ENCODE data around the gene ARL1.
"Not testable (repeated sequence)": the region's sequence is repeated elsewhere in the genome, so short reads cannot be mapped to it uniquely, and the experiment has no call there.

The ARL1 gene

GRCh38 chr12:101407436-101408345, at the start of gene ARL1:
ARL1 (minus strand) TSS chr12:101407772; CDS start chr12:101407645, 127 bp downstream.
- DNase-seq (ENCODE audit: low spot score) = peak; percentile 77

- peak; percentile 13 for DNase-seq (ENCODE audit: low spot score)
Measured at GRCh38 chr12:101455685-101456084, 48.1 kb upstream of the ARL1 start.

DNA sequence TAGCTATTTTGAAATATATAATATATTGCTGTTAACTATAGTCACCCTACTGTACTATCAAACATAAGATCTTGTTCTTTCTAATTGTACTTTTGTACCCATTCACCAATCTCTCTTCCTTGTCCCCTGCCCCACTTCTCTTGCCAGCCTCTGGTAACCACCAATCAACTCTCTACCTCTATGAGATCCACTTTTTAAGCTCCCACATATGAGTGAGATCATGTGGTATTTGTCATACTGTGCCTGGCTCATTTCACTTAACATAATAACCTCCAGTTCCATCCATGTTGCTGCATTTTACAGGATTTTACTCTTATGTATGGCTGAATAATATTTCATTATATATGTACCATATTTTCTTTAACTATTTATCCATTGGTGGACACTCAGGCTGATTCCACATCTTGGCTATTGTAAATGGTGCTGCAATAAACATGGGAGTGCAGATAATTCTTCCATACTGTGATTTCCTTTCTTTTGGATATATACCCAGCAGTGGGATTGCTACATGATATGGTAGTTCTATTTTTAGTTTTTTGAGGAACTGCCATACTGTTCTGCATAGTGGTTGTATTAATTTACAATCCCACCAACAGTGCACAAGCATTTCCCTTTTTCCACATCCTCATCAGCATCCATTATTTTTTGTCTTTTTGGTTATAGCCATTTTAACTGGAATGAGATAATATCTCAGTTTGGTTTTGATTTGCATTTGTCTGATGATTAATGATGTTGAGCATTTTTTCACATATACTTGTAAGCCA, 34.1 kb upstream of the ARL1 start:
- no peak for DNase-seq (ENCODE audit: low spot score)

- DNase-seq (ENCODE audit: low spot score) = no peak
Measured at GRCh38 chr12:101439236-101439635, 31.7 kb upstream of the ARL1 start.

- no peak for DNase-seq (ENCODE audit: low spot score)
Measured at GRCh38 chr12:101436136-101436535, 28.6 kb upstream of the ARL1 start.

DNA sequence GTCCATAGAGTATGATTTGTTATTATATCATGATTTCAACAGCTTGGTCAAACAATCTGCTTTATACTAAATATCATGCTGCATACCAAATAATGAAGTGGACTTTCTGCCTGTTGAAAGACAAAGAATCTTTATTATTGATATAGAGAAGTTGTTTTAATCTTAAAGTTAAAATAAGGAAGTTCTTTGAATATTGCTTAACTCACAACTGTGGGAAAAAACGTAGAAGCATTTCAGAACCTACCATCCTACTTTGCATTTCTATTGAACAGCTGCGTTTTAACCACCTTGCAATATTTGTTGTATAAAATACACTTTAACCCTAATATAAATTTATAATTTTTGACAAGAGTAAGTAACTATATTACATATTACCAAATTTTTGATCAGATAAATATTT, 22.9 kb upstream of the ARL1 start:
- DNase-seq (ENCODE audit: low spot score) = no peak

GRCh38 chr12:101424620-101425019, 17.0 kb upstream of the ARL1 start:
- DNase-seq (ENCODE audit: low spot score) = no peak

GRCh38 chr12:101422066-101422465, 14.5 kb upstream of the ARL1 start:
- DNase-seq (ENCODE audit: low spot score) = not testable (repeated sequence)

DNA sequence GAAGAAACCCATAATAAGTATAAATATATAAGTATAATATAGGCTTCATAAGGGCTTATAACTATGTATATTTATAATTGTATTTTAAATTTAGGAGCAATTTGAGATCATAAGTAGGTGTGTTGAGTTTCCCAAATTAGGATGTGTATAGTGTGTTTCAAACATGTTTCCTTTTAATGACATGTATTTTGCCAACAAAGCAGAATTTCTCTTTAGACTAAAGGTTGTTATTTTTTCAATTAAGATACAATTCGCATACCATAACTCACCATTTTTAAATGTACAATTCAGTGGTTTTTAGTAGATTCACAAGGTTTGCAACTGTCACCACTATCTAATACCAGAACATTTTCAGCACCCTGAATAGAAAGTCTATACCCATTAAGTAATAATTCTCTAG, 7.7 kb upstream of the ARL1 start:
- DNase-seq (ENCODE audit: low spot score) = no peak

- DNase-seq (ENCODE audit: low spot score) = peak; percentile 43
Measured at GRCh38 chr12:101414533-101415119, 7.1 kb upstream of the ARL1 start.

DNA sequence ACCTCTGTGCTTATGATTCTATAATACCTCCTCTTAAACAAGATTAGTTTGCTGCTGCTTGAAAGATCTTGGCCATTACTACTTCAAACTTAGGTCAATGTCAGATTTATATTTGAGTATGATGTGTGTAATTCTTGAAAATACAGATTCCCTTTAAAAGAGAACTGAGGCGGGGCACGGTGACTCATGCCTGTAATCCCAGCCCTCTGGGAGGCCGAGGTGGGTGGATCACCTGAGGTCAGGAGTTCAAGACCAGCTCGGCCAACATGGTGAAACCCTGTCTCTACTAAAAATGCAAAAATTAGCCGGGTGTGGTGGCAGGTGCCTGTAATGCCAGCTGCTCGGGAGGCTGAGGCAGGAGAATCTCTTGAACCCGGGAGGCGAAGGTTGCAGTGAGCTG, 2.6 kb upstream of the ARL1 start:
- not testable (repeated sequence) for DNase-seq (ENCODE audit: low spot score)

DNA sequence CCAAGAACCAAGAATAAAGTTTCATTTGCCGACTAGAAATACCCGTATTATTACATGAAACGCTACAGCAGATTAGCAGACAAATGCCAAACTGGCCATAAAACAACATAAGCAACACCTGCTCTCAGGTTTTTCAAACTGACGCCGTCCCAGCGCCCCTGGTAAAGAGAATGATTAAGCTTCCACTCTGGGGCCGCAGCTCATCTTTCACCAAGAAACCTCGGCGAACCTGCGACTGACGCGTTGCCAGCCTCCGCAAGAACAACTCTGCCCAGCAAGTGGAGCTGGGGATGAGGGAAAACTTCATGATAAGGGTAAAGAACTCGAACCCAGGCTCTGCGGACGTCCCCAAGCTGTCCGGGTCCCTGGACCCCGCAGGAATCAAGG, 530 bp downstream of the ARL1 start:
- peak; percentile 12 for DNase-seq (ENCODE audit: low spot score)

- DNase-seq (ENCODE audit: low spot score) = not testable (repeated sequence)
Measured at GRCh38 chr12:101391181-101391580, 16.4 kb downstream of the ARL1 start.

- no peak for DNase-seq (ENCODE audit: low spot score)
Measured at GRCh38 chr12:101379149-101379548, 28.4 kb downstream of the ARL1 start.

DNA sequence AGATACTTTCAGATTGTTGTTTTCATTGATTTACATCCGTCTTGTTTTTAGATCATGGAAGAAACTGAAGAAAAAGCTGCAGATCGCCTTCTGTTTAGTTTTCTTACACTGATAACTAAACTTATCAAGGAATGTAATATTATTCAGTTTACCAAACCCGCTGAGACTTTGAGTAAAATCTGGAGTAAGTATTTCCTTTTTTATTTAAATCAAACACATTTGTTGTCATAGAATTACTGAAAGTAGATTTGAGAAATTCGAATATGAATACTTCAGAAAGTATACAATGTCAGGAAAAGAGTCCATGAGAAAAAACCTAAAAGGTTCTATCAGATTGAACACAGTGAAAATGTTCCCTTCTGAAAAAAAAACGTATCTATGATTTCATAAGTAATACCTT, 32.0 kb downstream of the ARL1 start:
- no peak for DNase-seq (ENCODE audit: low spot score)

DNA sequence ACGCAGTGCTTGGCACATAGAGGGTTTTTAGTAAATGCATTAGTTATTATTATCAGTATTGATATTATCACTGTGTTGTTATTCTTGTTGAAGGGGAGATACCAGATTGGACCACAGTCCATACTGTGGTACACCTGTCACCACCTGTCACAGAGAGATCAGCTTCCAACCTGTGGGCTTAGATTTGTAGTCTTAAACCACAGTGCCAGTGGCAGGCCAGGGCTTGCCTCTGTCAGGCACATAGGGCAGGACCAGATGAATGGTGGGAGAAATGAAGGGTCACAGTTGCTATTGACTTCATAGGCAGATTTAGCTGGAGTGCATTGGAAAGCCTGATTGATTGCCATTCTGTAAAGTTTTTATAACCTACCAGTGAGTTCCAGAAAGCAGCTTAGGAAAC, 35.1 kb downstream of the ARL1 start:
- no peak for DNase-seq (ENCODE audit: low spot score)

- no peak for DNase-seq (ENCODE audit: low spot score)
Measured at GRCh38 chr12:101368016-101368415, 39.6 kb downstream of the ARL1 start.

DNA sequence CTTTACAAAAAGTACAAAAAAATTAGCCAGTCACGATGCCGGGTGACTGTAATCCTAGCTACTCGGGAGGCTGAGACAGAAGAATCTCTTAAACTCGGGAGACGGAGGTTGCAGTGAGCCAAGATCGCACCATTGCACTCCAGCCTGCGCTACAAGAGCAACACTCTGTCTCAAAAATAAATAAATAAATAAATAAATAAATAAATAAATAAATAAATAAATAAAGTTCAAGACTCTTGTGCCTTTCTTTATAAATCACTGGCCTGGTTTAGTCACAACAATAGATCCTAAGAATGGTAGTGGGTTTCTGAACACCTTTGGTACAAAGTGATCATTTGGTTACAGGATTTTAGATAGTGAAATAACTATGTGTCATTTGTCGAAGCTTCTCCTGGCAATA, 46.1 kb downstream of the ARL1 start:
- no peak for DNase-seq (ENCODE audit: low spot score)

GRCh38 chr12:101356794-101357193, 50.8 kb downstream of the ARL1 start:
- no peak for DNase-seq (ENCODE audit: low spot score)

GRCh38 chr12:101351682-101352081, 55.9 kb downstream of the ARL1 start:
- no peak for DNase-seq (ENCODE audit: low spot score)

DNA sequence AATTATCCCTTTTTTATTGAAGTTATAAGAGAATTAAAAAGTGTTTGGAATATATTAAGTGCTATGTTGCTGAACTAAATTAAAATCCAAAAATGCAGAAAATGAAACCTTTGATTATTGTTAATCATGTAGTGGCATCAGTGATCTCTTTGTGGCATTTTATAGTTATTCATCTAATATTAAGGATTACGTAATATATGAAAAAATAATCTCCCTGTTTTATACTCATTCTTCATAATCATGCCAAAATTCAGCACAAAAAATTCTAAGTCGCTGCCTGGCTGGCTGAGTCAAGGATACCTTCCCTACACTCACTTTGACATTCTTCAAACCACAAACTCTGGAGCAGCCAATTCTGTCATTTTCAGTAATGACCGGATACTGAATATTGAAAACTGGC, 63.7 kb downstream of the ARL1 start:
- DNase-seq (ENCODE audit: low spot score) = no peak
